HG03378 (cell line): ENCODE results near the gene ZNF724.
"Not testable (repeated sequence)": the region's sequence is repeated elsewhere in the genome, so short reads cannot be mapped to it uniquely, and the experiment has no call there.

Experiments
- ATAC-seq: cut with Tn5 transposase; IDR thresholded peaks from one replicate; pipeline ENCODE4 v1.9.1; 2021; ENCODE audit warnings: mild to moderate bottlenecking, moderate library complexity; ENCODE audit not compliant: unreplicated experiment

Gene ZNF724

GRCh38 chr19:23253256-23253655 is 3.1 kb upstream of the ZNF724 start:
- not testable (repeated sequence) for ATAC-seq

GRCh38 chr19:23241419-23241818 is 8.8 kb downstream of the ZNF724 start:
- no peak for ATAC-seq

- ATAC-seq, result no peak
Observed at GRCh38 chr19:23222998-23223652, 27.1 kb downstream of the ZNF724 start.

GRCh38 chr19:23203841-23204344 is 46.3 kb downstream of the ZNF724 start:
- ATAC-seq, result no peak

- no peak for ATAC-seq
Observed at GRCh38 chr19:23190341-23190740, 59.9 kb downstream of the ZNF724 start.

GRCh38 chr19:23183251-23183650 is 66.9 kb downstream of the ZNF724 start:
- ATAC-seq, result no peak
